NCI-H1092 treated with DMSO at 0.1 percent for 48 hours (cell line): ENCODE measurements around the gene KCNIP4.
"Not testable (repeated sequence)": the region's sequence is repeated elsewhere in the genome, so short reads cannot be mapped to it uniquely, and the experiment has no call there.

ENCODE experiments used
- DNase-seq: peaks from one replicate; lab custom pipeline; 2025; lab: John Stamatoyannopoulos, UW

The KCNIP4 gene

DNA sequence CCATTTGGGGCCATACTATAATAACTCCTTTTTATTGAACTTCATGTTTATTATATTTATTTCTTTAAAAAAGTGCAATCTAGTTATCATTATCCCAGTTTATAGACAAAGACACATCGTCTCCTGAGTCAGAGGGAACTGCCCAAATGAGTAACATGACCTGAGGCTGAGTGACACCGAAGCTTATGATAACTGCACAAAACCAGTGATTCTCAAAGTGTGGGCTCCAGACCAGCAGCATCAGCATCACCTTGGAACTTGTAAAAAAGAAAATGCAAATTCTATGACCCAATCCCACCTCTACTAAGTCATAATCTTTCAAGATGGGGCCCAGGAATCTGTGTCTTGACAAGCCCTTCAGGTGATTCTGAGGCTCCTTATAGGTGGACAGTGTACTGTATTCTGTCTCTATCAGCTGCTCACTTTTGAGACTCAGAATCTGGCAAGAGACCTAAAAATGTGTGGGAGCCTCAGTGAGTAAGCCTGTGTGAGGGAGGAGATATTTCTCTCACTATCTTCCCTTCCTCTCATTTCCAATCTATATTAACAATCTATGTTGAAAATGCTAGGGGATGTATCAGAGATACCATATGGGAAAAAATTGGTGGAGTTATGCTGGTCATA lies 1101.3 kb downstream of the KCNIP4 start:
- DNase-seq, result no peak

DNA sequence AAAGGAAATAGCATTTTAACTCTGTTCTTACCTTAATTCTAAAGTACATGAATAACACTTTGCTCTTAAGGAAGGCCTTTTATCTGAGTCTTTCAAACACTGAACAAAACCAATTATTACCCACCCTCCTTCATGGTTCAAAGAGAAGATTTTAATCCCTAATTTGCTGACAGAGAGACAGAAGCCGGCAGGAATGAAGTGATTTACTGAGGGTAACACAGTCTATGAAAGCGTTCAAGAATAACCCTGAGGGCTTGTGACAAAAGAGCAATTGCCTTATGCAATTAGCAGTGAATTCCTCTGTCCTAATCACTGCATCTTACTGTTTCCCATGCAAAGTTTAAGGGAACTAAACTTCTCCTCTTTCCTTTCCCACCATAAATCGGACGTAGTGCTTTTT lies 1104.3 kb downstream of the KCNIP4 start:
- DNase-seq, result no peak

DNA sequence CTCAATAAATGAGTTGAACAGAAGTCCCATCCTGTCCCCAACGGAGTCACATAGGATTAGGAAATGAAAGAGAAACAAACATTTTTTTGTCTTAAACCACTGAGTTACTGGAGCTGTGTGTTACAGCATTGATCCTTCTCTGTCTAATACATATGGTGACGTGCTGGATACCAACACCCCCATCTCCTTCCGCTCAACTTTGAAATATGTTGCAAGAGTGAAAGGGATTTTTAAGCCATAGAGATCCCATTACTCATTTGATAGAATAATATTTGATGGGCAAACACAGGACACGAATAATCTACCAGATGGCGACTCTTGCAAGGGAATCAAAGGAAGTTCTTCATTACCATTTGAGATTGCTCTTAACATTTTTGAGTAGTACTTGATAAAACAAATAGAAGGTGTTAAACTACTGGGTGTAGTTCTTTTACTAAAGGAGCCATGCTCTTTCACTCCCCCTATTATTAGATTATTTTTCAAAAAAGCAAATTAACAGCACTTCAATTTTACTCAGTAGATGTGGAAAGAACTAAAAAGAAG lies 1107.9 kb downstream of the KCNIP4 start:
- no peak for DNase-seq

GRCh38 chr4:20839957-20840356 lies 1108.6 kb downstream of the KCNIP4 start:
- no peak for DNase-seq

DNA sequence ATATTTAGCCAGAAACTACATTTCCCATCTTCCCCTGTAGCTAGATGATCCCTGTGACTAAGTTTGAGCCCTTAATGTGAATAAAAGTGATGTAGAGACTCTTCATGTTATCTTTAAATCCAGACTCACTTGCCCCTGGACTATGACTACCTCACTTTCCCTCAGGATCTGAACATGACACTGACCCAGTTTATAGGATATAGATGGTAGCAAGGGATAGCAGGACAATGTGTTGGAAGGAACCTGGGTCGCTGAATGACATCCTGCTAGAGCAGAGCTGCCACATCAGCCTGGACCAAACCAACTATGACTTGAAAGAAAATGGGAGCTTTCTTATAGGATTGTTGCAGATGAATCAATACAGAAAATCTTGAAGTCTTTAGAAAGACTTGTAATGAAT lies 1110.1 kb downstream of the KCNIP4 start:
- no peak for DNase-seq

DNA sequence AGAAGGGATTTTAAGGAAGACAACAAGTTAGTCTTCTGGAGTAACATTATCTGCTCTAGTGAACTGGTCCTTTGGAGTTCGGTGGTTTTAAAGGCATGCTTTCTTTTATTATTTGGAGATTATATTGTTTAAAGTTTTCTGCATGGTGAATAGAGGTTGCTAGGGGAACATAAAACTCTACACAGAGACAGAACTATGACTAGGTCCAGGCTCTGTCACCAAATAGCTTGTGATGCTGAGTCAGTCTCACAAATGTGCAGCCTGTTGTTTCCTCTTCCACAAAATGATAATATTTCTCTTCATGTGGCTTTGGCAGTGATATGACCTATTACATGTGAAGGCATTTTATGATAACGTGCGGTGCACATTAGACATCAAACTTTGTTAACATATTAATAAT lies 1115.7 kb downstream of the KCNIP4 start:
- DNase-seq, result no peak

DNA sequence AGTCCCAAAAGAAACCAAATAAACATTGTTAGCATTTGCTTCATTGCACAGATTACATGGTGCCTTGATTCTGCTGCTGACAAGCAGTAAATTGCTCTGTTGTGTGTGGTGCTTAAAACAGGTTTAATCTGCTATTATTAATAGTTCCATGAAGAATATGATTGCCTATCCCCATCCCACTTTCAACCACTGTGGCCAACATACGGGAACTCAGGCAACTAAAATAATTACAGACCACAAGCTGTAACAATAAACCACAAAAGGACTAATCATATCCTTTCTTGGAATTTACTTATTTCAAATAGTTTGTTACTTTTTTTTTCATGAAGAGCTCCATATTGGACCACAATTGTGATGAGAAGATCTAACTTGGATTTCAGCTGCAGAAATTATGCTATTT lies 1116.8 kb downstream of the KCNIP4 start:
- DNase-seq, result no peak

- no peak for DNase-seq
These were observed 1118.8 kb downstream of the KCNIP4 start for GRCh38 chr4:20829617-20830357.

GRCh38 chr4:20825505-20825904 lies 1123.1 kb downstream of the KCNIP4 start:
- no peak for DNase-seq

DNA sequence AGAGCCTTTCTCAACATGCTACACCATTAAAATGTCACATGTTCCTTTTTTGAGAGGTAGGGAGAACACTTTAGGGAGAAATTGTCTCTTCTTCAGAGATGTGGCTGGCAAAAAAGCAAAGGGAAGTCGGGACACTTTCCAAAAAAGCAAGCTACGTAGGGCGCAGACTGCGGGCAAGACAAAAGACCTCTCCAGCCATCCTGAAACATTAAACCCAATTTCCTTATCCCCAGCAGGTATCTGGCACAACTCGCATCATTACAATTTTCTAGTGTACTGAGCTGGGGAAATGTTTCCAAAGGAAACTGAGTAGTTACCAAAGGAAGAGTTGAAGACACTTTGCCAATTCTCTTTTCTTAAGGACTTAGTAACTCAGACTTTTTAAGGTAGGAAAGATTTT lies 1132.3 kb downstream of the KCNIP4 start:
- no peak for DNase-seq

DNA sequence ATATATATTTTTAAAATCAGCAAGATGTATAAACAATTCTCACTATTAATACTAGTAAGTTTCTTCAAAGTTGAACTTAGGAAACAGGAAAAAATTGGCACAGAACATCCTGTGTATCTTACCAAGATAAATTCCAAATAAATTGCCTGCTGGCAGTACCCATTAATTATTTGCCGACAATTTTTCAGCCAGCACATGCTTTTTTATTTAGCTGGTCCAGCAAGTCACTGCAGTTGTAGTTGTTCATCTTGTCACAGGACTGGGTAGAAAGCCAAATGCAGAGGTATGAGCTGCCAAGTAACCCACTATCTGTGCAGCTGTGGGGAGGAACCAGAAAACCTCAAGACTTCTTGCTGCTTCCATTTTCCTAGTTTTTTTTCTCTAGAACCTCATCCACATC lies 1134.9 kb downstream of the KCNIP4 start:
- no peak for DNase-seq

GRCh38 chr4:20809812-20810211 lies 1138.8 kb downstream of the KCNIP4 start:
- DNase-seq, result no peak

GRCh38 chr4:20805716-20806115 lies 1142.9 kb downstream of the KCNIP4 start:
- DNase-seq, result no peak

DNA sequence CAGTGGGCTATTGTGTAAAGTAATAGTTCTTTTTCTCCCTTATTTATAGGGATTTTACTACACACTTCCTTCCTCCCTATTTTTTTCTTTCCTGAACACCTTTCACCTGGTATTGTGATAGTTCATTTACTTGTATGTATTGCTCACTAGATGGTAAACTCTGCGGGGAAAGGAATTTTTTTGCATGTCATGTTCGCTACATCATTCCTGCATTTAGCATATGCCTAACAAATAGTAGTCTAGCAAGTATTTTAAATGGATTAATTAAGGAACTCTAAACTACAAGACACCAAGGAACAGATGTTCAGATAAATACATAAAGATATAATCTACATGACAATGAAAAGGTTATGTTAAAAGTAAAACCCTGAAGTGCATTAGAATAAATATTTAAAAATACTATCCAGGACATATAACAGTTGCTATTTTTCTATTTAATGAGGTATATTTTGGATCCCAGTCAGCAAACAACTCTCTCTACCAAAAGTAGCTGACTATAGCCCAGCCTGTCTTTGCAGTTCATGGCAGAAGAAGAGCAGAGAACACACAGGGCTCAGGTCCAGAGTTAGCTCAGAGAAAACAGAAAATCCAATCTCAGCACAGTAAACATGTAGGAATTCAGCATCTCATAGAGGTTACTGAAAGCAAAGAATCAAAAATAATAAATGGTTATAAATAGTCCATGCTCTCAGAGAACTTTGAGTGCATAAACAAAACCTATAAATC lies 1160.5 kb downstream of the KCNIP4 start:
- DNase-seq, result no peak

DNA sequence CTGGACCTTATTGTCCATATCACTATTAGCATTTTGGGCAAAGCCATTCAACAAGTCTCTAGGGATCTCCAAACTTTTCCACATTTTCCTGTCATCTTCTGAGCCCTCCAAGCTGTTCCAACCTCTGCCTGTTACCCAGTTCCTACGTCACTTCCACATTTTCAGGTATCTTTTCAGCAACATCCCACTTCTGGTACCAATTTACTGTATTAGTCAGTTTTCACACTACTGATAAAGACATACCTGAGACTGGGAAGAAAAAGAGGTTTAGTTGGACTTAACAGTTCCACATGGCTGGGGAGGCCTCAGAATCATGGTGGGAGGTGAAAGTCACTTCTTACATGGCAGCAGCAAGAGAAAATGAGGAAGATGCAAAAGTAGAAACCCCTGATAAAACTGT lies 1165.4 kb downstream of the KCNIP4 start:
- DNase-seq, result not testable (repeated sequence)

GRCh38 chr4:20778896-20779295 lies 1169.7 kb downstream of the KCNIP4 start:
- DNase-seq, result no peak

DNA sequence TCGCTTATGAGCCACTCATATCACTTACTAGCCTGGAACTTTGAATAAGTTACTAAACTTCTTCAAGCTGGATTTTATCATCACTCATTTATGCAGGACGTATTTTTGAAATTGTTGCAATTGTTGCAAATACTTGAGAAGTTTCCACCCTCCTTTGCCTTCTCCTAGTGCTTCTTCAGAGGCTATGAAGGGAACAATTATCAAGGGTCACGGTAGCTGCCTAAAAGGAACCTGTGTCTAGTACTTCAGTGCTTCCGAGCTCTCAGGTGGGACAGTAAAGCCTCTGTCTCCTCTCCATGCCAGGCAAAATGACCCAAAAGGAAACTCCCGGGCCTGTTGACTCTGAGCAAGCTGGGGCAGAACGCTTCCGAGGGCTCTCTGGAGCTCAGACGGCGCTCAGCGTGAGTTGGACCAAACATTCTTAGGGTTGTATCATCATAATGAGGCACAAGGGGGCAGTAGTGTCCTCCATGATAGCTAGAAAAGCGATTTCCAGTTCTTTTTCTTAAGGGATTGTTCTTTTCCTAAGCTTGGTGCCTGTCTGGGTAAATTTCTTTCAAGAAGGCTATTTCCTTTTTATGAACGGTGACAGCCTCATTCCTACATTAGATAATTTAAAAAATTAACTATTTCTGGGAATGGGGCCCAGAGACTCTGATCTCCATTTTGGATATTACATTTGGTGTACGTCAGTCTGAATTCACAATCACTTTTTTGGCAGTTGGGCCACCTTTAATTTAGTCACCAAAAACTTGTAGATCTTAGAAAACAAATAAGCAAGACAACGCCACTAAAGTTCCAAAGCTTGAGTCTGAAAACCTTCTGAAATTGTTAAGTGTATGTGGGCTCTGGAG lies 1175.2 kb downstream of the KCNIP4 start:
- peak; percentile 64 for DNase-seq

DNA sequence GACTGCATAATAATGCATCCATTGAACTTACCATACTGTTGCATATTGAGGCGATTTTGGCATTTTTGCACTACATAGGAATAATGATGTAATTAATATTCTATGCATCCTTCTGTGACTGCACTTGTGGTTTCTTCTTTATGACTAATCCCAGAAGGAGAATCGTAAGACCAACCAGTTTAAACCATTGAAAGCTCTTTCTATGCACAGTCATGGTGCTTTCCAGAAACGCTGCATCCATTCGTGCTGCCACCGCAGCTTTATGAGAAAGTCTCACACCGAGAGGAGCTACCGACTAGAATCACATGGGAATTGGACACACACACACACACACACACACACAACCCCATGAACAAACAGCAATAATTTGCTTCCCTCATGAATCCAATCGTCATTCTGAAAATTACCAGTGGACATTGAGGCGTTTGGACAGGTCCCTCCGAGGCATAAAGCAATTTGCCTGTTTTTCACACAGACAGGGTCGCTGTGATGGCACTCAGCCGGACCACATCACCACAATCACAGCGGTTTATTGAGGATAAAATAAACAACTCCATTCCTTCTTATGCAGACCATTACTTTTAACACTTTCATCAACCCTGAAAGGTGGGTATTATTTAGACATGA lies 1184.1 kb downstream of the KCNIP4 start:
- no peak for DNase-seq

GRCh38 chr4:20761826-20762225 lies 1186.7 kb downstream of the KCNIP4 start:
- DNase-seq, result no peak

- no peak for DNase-seq
These were observed 1187.2 kb downstream of the KCNIP4 start for GRCh38 chr4:20761382-20761781.

DNA sequence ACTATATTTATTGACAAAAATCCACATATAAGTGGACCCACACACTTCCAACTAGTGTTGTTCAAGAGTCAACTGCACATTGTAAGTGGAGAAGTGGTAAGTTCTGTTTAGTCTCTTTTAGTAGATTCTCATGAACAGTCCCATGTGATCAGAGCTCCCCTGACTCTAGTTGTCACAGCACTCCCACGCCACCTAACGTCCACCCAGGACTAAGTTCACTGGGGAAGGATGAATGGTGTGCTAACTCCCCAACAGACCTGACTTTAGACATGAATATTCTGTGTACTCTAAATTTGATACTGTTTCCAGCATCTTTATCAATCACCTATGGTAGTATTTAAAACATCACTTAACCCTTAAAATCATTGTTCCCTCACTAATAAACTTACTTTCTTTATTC lies 1188.5 kb downstream of the KCNIP4 start:
- no peak for DNase-seq

DNA sequence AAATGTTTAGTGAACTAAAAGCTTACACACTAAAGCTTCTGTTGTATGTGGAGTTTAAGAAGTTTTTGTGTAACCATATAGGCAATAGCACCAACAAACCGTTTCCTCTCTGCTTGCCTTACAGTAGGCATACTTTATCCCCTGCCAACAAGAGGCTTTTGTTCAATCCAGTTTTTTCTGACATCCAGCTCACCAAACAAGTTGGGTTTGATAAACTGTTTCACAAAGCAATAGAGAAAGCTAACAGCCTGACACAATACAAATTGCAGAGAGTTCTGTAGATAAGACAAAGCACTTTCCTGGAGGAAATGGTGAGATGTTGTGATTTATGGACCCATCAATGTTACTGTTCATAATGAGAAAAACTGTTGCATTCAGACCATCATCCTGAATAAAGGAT lies 1194.5 kb downstream of the KCNIP4 start:
- no peak for DNase-seq
